ENCODE data around the gene CDC42EP3.

The CDC42EP3 gene

GRCh38 chr2:37593694-37594093 is 77.7 kb downstream of the CDC42EP3 start:
- no peak for DNase-seq (ENCODE audit: extremely low spot score, insufficient read length, low read depth)

GRCh38 chr2:37593024-37593423 is 78.4 kb downstream of the CDC42EP3 start:
- DNase-seq (ENCODE audit: extremely low spot score, insufficient read length, low read depth) = no peak
- no peak for FAIRE-seq

More at GRCh38 chr2:37593694-37594093, 77.7 kb downstream of the CDC42EP3 start:
- no peak for FAIRE-seq

All from GM18507 (cell line).